HG03378 (cell line): ENCODE data around the gene RNF7.
"Not testable (repeated sequence)": the region's sequence is repeated elsewhere in the genome, so short reads cannot be mapped to it uniquely, and the experiment has no call there.

Source experiments
- ATAC-seq: cut with Tn5 transposase; IDR thresholded peaks from one replicate; pipeline ENCODE4 v1.9.1; 2021; ENCODE audit warnings: mild to moderate bottlenecking, moderate library complexity; ENCODE audit not compliant: unreplicated experiment

The RNF7 gene

GRCh38 chr3:141735176-141735575 lies 2.9 kb upstream of the RNF7 start:
- no peak for ATAC-seq

DNA sequence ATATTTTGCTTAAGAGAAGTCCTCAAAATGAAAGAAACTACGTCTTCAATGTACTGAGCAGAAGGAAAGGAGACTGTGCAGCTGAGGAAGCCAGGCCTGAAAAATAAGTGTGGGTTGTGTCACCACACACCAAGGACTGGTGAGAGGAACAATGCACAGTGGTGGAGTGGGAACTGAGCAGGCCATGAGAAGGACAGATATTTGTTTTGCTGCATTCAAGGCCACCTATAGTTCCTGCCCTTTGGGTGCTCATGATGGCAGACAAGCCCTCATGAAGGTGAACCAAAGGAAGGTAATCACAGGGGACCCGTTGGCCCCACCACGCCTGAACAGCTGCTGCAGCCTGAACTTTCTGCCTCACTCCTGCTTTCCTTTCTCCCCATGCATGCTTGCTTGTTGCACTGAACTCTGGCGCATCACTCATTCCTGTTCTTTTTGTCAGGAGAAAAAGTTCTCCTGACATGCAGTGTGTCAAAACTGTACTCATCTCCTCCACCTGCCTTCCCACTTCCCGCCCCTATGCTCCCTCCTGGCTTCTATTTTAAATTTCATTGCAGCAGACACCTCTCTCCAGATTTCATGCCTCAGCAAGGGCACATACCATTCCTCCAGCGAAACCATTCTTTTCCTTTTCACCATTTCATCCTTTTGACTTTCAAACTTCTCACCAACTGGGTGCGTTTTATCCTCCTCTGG lies 2.2 kb upstream of the RNF7 start:
- no peak for ATAC-seq

DNA sequence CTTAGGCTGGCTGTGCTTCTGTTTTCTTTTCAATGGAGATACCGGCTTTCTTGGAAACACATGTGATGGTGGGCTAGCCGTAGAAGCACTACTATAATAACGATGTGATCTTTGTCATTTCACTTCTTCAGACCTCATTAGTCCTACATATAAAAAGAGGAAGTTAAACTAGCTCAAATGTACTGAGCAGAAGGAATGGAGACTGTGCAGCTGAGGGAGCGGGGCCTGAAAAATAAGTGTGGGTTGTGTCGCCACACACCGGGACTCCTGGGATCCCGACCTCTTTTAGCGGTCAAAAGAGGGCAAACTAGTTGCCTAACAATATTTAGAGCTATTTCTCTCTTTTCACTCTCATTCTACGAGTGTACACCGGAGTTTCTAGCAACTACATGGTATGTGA lies 1.0 kb upstream of the RNF7 start:
- ATAC-seq = no peak

DNA sequence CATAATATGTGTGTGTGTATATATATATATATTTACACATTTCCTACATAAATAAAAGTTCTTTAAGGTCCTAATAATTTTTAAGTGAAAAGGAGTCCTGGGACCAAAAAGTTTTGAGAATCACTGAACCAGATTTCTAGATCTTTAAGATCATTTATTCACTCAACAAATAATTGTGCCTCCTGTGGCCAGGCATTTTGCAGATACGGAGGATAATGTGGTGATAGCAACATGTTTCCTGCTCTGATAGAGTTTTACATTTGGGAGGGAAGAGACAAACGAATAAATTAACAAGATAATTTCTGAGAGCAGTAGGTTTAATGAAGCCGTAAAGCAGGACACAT lies 448 bp upstream of the RNF7 start:
- ATAC-seq = no peak

- ATAC-seq = no peak
Measured at GRCh38 chr3:141738891-141739363, 829 bp downstream of the RNF7 start.

- ATAC-seq = no peak
Measured at GRCh38 chr3:141739731-141740130, 1.6 kb downstream of the RNF7 start.

GRCh38 chr3:141740349-141740748 lies 2.3 kb downstream of the RNF7 start:
- no peak for ATAC-seq

DNA sequence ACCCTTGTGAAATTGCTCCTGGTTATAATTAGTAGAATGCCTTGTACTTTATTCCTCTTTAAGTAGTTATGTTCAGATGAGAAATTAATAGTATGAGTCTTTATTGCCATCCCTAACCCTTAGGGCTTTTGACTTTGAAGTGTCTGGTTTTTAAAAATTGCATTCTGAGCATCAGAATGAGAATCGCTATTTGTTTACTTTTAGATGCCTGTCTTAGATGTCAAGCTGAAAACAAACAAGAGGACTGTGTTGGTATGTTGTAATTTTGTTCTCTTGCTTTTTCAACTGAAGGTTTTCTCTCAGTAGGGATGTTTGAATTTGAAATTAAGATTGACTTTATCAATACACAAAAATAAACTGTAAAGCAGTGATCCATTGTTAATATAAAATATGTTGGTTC lies 5.2 kb downstream of the RNF7 start:
- no peak for ATAC-seq

- ATAC-seq = no peak
Measured at GRCh38 chr3:141746962-141747361, 8.9 kb downstream of the RNF7 start.

DNA sequence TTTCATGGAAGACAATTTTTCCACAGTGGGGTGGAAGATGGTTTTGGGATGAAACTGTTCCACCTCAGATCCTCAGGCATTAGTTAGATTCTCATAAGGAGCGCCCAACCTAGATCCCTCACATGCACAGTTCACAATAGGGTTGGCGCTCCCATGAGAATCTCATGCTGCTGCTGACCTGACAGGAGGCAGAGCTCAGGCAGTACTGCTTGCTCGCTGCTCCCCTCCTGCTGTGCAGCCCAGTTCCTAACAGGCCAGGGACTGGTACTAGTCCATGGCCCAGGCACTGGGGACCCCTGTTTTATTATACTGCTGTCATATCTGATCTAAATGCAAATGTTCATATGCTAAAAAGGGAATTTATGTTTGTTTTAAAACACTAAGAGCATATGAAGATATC lies 15.3 kb downstream of the RNF7 start:
- no peak for ATAC-seq

- ATAC-seq = no peak
Measured at GRCh38 chr3:141754032-141754431, 15.9 kb downstream of the RNF7 start.

DNA sequence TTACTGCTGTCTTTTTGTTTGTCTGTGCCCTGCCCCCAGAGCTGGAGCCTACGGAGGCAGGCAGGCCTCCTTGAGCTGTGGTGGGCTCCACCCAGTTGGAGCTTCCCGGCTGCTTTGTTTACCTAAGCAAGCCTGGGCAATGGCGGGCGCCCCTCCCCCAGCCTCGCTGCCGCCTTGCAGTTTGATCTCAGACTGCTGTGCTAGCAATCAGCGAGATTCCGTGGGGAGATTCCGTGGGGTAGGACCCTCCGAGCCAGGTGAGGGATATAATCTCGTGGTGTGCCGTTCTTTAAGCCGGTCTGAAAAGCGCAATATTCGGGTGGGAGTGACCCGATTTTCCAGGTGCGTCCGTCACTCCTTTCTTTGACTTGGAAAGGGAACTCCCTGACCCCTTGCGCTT lies 24.5 kb downstream of the RNF7 start:
- not testable (repeated sequence) for ATAC-seq

GRCh38 chr3:141763088-141763750 lies 25.1 kb downstream of the RNF7 start, which contains the start of gene GRK7:
GRK7 (plus strand) TSS chr3:141763408; CDS start chr3:141778285, 14,877 bp downstream.
- no peak for ATAC-seq

GRCh38 chr3:141764045-141764444 lies 25.9 kb downstream of the RNF7 start:
- no peak for ATAC-seq

- no peak for ATAC-seq
Measured at GRCh38 chr3:141764465-141764864, 26.4 kb downstream of the RNF7 start.

DNA sequence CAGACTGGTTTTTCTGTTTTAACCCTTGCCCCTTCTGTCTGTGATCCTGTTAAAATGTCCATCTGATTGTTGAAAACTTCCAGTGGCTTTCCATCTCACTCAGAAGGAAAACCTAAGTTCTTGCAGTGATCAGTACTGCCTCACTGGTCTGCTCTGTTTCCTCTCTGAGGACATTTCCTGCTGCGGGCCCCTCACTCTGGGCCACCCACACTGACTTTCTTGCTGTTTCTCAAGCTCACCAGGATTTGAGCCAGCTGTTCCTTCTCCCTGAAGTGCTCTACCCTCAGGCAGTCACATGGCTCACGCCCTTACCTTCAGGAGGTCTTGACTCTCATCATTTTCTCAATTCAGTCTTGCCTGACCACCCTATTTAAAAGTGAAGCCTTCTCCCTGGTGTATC lies 26.9 kb downstream of the RNF7 start:
- no peak for ATAC-seq

- no peak for ATAC-seq
Measured at GRCh38 chr3:141767066-141767465, 29.0 kb downstream of the RNF7 start.

DNA sequence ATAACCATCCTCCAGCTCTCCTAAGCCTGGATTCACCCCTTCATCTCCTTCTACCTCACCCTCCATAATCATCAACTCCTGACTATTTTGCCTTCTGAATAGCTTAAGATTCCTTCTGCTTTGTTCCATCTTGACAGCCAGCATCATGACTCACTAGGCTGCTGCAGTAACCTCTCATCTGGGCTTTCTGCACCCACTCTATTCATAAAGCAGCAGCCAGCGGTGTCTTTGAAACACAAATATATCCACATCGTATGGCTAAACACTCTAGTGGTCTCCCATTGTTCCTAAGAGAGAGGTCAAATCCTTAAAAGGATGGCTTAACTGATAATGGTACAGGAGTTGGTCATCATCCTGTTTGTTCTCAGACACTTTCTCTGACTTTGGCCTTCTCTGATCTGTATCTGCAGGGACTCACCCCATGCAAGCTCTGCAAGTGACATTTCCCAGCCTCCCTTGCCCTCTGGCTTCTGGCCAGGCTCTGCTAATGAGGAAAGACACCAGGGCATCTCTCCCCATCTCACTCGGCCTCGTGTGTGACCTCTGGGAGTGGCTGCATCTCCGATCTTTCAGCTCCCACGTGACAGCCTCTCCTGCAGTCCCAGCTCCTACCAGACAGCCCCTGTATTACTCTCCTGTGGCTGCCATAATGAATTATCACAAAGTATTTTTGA lies 31.3 kb downstream of the RNF7 start:
- no peak for ATAC-seq

DNA sequence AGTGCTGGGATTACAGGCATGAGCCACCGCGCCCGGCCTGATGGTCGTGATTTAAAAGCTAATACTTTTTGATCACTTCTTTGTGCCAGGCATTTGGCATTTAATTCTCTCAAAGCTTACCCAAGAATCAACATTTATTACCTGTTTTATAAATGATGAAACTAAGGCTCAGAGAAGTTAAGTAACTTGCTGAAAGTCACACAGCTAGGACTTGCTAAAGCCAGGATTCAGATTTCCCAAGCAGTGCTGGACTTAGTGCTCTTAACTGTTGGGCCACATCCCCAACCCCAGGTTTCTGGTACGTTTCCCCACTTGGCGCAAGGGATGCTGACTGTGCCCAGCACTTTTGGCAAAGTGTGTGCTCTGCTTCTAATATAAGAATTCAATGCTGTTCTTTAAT lies 35.6 kb downstream of the RNF7 start:
- ATAC-seq = no peak

DNA sequence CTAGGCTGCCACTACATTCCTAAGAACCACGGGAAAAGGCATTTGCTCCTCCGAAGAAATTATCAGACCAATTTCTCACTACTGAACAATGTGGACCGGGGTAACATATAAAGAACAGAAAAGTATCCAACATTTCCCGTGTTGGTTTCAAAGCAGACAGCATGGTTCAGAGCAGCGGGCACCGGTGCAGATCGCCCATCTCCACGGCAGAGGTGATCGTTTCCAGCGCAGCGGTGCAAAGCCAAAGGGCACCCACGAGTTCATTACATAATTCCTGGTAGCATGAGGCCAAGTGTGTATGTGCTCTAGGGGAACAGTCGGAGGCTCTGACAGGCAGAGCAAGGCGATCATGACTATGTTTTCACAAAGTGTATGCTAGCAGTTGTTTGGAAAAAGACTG lies 38.3 kb downstream of the RNF7 start:
- no peak for ATAC-seq

GRCh38 chr3:141776885-141777284 lies 38.8 kb downstream of the RNF7 start:
- no peak for ATAC-seq
